ENCODE measurements around the gene TTC39A.
A peak's percentile ranks its signal among the peaks of the same experiment; 100 is the strongest.

TTC39A gene

DNA sequence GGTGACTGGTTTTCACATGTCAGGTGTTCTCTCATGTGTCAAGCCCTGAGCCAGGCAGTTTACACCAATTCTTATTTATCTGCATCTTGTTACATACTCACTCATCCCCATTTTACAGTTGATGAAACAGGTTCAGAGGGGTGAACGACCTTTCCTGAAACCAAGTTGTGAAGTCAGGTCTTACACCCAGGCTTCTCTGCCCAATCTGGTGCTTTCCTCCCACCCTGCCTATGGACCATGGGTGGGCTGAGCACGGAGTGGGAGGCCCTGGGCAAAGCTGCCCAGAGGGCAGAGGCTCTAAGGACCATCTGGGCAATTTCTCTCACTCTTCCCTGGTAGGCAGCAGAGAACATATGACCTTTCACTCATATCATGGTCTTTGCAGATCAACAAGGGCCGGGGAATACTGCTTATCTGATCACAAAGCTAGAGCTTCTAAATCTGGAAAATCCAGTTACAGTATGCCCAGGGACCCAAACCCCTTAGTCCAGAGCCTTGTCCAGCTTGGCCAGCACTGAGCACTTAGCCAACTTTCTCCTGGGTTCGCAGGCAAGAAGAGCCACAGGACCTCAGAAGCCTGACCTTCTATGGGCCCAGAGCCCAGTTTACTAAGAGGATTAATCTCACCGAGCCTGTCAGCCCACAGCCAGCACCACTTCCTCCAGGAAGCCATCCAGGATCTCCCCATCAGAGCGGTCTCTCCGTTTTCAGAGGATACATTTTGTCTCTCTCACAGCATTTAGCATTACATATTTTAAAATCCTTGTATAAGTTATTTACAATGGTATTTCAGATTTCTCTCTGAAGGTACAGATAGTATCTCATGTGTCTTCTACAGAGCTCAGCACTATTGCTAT is 16.0 kb upstream of the TTC39A start:
- H3K27ac Mint-ChIP-seq: no peak overlapping the region
- no peak overlapping the region for H3K4me3 Mint-ChIP-seq
- peaks cover 3% of the 10 kb centered on the region for H3K36me3 Mint-ChIP-seq (ENCODE audit: insufficient read depth)
- peaks cover 4 to 5% of the 10 kb centered on the region in 2 donors for H3K4me1 Mint-ChIP-seq (ENCODE audit: low read depth in 2 of 2)
- no peaks in the 10 kb centered on the region for H3K9me3 Mint-ChIP-seq
- ATAC-seq (replicated peaks) (no peak), DNase-seq (no peak)
- H3K27me3 Mint-ChIP-seq: peaks cover 28 to 45% of the 10 kb centered on the region in 2 donors

DNA sequence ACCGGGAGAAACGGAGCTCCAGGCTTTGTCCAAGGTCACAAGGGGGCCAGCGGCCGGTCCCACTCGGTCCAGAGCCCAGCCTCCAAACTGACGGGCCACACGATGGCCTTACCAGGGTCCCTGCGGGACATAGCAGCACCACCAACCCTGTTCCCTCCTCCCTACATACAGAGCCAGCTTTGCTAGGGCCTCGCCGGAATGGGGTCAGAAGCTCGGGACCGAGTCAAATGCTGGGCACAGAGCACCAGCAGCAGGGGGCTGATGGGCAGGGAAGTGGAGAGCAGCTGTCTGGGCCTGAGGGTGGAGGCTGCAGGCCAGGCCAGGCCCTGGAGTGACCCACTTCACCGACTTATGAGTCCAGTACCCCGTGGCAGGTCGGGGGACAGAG is 14.9 kb upstream of the TTC39A start:
- no peak overlapping the region for H3K27ac Mint-ChIP-seq
- H3K4me1 Mint-ChIP-seq (ENCODE audit: low read depth in 2 of 2): peaks cover 4 to 5% of the 10 kb centered on the region in 2 donors
- H3K27me3 Mint-ChIP-seq: peaks cover 28 to 45% of the 10 kb centered on the region in 2 donors
- DNase-seq (no peak), ATAC-seq (replicated peaks) (no peak)
- H3K9me3 Mint-ChIP-seq: no peaks in the 10 kb centered on the region
- no peaks in the 10 kb centered on the region for H3K36me3 Mint-ChIP-seq (ENCODE audit: insufficient read depth)
- H3K4me3 Mint-ChIP-seq: no peak overlapping the region

DNA sequence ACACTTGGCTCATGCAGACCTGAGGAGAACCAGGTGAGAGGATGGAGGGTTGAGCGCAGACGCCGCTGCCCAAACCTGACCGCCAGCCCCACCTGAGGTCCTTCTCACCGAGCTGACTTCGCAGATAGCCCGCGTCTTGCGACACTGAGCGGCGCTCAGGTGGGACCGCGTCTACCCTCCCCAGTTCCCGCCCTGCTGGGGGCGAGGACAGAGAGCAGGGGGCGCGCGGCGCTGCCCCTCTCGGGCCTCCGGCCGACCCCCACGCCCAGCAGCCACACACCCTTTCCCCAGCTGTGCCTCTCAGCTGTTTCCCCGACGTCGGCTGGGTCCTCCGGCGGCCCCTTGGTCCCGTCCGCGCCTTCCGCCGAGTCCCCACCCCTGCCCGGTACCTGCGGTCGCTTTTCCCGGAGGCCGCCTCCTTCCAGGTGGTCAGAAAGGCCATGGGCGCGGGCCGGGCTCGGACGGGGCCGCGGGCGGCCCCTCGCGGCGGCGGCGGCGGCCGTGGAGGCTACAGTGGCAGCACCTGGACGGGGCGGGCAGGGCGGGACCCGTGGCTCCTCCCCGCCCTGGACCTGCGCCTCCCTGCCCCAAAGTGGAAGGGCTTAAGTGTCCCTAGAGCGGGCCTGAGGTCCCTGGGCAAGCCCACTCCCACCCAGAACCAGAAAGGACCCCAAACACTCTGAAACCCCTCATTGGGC is 14.4 kb upstream of the TTC39A start:
- Mint-ChIP-seq H3K9me3 (no peaks in the 10 kb centered on the region), H3K4me3 (no peak overlapping the region), H3K27me3 (peaks cover 28 to 49% of the 10 kb centered on the region in 2 donors), H3K4me1 (ENCODE audit: low read depth in 2 of 2) (peaks cover 4 to 5% of the 10 kb centered on the region in 2 donors), H3K36me3 (ENCODE audit: insufficient read depth) (no peaks in the 10 kb centered on the region), H3K27ac (no peak overlapping the region)
- ATAC-seq (replicated peaks): no peak
- DNase-seq: no peak

DNA sequence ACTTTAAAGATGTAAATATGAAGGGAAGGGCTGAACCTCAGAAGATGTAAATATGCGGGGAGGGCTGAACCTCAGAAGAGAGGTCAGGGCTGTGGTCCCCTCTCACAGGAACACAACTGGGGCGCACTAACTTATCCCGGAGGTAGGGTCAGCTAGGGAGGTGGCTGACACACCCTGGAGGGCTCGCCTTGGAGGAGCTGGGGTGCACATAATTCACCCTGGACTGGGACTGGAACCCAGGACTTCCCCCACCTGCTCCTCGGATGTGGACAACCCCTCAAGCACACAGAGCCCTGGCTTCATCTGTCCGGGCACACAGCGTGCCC is 13.9 kb upstream of the TTC39A start:
- no peak overlapping the region for H3K27ac Mint-ChIP-seq
- H3K9me3 Mint-ChIP-seq: no peaks in the 10 kb centered on the region
- ATAC-seq (replicated peaks) (no peak), DNase-seq (no peak)
- peaks cover 28 to 55% of the 10 kb centered on the region in 2 donors for H3K27me3 Mint-ChIP-seq
- H3K4me1 Mint-ChIP-seq (ENCODE audit: low read depth in 2 of 2): peaks cover 4 to 5% of the 10 kb centered on the region in 2 donors
- H3K36me3 Mint-ChIP-seq (ENCODE audit: insufficient read depth): no peaks in the 10 kb centered on the region
- H3K4me3 Mint-ChIP-seq: no peak overlapping the region

DNA sequence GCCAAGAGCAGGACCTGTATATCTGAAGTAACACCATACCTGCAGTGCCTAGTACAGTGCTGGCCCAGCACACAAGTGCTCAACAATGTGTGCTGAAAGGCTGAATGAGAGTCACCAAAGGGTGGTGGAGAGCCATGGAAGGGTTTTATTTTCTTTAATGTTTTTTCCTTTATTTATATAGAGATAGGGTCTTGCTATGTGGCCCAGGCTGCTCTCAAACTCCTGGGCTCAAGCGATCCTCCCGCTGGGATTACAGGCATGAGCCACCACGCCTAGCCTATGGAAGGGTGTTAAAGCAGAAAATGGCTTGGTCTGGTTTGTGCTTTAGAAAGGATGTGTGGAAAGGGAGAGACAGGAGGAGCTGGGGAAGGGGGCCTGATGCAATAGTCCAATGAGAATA is 13.3 kb upstream of the TTC39A start:
- no peaks in the 10 kb centered on the region for H3K36me3 Mint-ChIP-seq (ENCODE audit: insufficient read depth)
- no peak for DNase-seq
- peaks cover 28 to 61% of the 10 kb centered on the region in 2 donors for H3K27me3 Mint-ChIP-seq
- ATAC-seq (replicated peaks): no peak
- no peak overlapping the region for H3K4me3 Mint-ChIP-seq
- H3K4me1 Mint-ChIP-seq (ENCODE audit: low read depth in 2 of 2): peaks cover 4 to 5% of the 10 kb centered on the region in 2 donors
- no peaks in the 10 kb centered on the region for H3K9me3 Mint-ChIP-seq
- no peak overlapping the region for H3K27ac Mint-ChIP-seq

DNA sequence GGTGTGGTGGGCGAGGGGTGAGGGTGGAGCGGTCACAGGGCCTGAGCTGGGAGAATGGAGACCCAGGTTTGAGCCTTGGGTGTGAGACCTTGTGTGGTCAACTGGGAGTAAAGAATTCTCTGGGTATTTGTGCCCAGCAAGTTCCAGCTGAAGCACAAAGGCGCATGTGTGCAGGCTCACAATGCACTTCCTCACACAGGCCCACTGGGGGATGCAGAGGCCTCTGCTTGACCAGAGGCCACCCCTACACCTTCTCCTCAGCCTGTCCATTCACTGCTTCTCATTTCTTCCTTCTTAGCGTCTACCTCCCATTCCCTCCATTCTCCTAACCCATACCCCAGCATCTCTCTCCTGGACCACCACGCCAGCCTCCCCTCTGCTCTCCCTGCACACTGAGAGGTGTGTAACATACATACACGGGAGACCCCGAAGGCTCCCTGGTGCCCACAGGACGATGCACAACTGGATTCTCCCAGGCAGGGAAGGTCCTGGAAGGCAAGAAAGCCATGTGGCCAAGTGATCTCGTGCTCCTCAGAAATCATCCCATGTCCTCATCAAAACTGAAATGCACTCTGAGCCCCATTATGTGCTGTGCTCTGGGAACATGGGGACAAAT is 12.3 kb upstream of the TTC39A start:
- no peaks in the 10 kb centered on the region for H3K36me3 Mint-ChIP-seq (ENCODE audit: insufficient read depth)

DNA sequence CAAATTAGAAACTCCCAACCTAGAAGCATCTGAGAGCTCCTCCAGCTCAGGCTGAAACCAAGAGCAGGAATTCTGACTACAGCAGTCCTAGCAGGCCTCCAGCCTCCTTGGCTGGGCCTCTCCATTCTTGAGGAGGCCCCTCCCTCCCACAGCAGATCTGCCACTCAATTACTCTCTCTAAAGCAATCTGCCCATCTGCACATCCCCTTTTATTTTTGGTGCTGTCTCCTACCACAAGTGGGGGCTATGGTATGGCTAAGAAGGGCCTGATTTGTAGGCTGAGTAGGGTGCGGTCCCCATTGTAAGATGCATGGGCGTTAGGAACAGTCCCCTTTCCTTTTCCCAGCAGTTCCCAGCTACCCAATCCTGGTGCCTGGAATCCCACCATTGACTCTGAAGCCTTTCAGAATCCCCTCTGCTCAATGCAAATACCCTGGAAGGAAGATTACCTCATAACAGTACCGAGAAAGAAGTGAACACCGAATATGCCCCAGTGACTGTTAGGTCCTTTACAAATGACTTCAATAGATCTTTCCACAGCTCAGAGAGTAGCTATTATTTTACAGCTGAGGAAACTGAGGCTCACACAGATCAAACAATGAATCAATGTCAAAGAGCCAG is 11.6 kb upstream of the TTC39A start:
- DNase-seq (no peak), ATAC-seq (replicated peaks) (no peak)
- H3K9me3 Mint-ChIP-seq: no peaks in the 10 kb centered on the region
- no peak overlapping the region for H3K4me3 Mint-ChIP-seq
- H3K36me3 Mint-ChIP-seq (ENCODE audit: insufficient read depth): no peaks in the 10 kb centered on the region
- peaks cover 32 to 72% of the 10 kb centered on the region in 2 donors for H3K27me3 Mint-ChIP-seq
- peaks cover 4 to 5% of the 10 kb centered on the region in 2 donors for H3K4me1 Mint-ChIP-seq (ENCODE audit: low read depth in 2 of 2)
- no peak overlapping the region for H3K27ac Mint-ChIP-seq

More for the DNA sequence above, 12.3 kb upstream of the TTC39A start:
- ATAC-seq (replicated peaks): no peak
- H3K27ac Mint-ChIP-seq: no peak overlapping the region
- no peak for DNase-seq
- peaks cover 4 to 5% of the 10 kb centered on the region in 2 donors for H3K4me1 Mint-ChIP-seq (ENCODE audit: low read depth in 2 of 2)
- H3K4me3 Mint-ChIP-seq: no peak overlapping the region
- no peaks in the 10 kb centered on the region for H3K9me3 Mint-ChIP-seq
- peaks cover 32 to 70% of the 10 kb centered on the region in 2 donors for H3K27me3 Mint-ChIP-seq

DNA sequence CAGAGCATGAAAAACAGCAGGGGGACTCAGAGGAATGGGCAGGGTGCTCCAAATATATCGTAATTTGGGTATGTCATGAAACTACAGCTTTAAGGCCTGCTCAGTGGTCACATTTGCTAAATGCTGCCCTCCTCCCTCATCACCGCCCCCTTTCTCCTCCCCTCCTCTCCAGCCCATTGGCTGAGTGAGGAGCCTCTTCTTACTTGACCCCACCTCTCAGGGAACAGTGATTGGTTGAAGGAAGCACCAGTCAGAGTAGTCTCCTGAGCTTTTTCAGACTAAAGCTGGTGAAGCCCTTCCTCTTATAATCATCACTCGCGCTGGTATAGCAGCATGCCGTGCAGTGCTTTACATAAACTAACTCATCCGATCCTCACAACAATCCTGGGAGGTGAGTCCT is 10.0 kb upstream of the TTC39A start:
- no peaks in the 10 kb centered on the region for H3K36me3 Mint-ChIP-seq (ENCODE audit: insufficient read depth)

DNA sequence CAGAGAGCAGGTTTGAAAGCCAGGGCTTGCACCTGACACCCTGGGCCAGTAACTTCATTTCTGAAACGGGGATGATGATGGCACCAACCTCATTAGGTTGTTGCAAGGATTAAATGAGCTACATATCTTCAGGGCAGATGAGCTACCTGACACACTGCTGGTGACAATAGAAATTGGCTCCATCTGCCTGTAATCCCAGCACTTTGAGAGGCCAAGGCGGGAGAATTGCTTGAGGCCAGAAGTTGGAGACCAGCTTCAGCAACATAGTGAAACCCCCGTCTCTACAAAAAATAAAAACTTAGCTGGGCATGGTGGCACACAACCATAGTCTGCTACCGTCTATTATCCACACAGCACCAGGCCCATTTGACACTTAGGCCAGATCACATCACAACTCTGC is 6.3 kb upstream of the TTC39A start:
- H3K36me3 Mint-ChIP-seq (ENCODE audit: insufficient read depth): no peaks in the 10 kb centered on the region
- no peak overlapping the region for H3K27ac Mint-ChIP-seq
- H3K4me3 Mint-ChIP-seq: no peak overlapping the region
- H3K27me3 Mint-ChIP-seq: peaks cover 9 to 36% of the 10 kb centered on the region in 2 donors
- DNase-seq (no peak), ATAC-seq (replicated peaks) (no peak)
- no peaks in the 10 kb centered on the region for H3K9me3 Mint-ChIP-seq
- H3K4me1 Mint-ChIP-seq (ENCODE audit: low read depth in 2 of 2): no peaks in the 10 kb centered on the region

More for the DNA sequence above, 10.0 kb upstream of the TTC39A start:
- ATAC-seq (replicated peaks): no peak
- no peaks in the 10 kb centered on the region for H3K9me3 Mint-ChIP-seq
- H3K4me1 Mint-ChIP-seq (ENCODE audit: low read depth in 2 of 2): peaks cover 3 to 4% of the 10 kb centered on the region in 2 donors
- H3K4me3 Mint-ChIP-seq: no peak overlapping the region
- H3K27ac Mint-ChIP-seq: no peak overlapping the region
- no peak for DNase-seq
- peaks cover 32 to 61% of the 10 kb centered on the region in 2 donors for H3K27me3 Mint-ChIP-seq

DNA sequence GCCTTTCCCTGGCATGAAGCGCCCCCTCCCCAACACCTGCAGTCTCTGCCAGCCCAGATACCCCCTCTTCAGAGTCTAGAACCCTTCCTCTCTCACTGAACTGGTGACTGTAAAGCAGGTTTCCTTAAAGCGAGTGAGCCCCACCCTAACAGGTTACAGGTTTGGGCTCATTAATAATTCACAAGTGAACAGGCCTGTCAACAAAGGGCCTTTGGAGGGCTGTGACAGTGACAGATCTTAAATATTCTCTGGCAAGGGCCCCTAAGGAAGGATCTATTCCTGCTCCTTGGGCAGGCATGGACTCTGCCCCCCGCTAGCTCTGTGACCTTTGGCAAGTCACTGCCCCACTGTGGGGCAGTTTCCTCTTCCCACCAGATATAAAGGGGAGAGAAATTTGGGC is 5.6 kb upstream of the TTC39A start:
- H3K4me3 Mint-ChIP-seq: no peak overlapping the region
- ATAC-seq (replicated peaks) (no peak), DNase-seq (no peak)
- peaks cover 14 to 39% of the 10 kb centered on the region in 2 donors for H3K27me3 Mint-ChIP-seq
- no peak overlapping the region for H3K27ac Mint-ChIP-seq
- no peaks in the 10 kb centered on the region for H3K9me3 Mint-ChIP-seq
- peaks cover 3 to 4% of the 10 kb centered on the region in 2 donors for H3K4me1 Mint-ChIP-seq (ENCODE audit: low read depth in 2 of 2)
- H3K36me3 Mint-ChIP-seq (ENCODE audit: insufficient read depth): no peaks in the 10 kb centered on the region

DNA sequence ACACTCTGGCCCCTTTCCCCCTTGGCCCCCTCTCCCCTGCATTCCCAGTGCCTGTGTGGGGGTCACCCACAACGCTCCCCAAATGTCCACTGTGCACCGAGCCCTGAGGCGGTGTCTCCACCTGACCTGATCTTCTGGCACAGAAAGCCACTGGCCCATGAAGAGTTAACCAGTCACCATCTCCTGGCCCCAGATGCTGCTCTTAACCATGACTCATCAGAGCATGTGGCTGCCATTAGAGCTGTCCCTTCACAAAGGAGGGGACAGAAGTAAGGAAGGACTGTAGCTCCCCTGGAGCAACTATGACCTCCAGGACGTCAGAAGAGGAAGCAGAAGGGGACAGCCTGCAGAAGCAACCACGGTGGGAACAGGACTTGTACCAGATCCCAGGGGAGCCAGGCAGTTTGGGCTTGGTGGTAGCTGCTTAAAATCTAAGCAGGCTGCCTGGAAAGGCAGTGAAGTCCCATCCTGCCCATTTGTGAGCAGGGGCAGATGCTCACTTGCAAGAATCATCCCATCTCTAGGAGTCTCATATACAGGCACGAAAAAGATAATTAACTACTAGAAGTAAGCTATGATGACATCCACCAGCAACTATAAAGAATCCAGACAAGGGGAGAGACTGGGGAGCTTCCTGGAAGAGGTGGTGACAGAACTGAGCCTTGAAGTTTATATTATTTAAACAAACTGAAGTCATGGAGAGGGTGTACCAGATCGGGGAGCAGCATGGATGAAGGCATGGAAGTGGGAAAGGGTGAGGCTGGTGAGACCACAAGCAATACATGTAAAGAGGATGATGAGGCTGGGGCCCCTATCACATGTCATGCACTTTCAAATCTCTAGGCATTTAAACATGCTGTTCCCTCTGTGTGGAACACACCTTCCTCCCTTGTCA is 1.1 kb upstream of the TTC39A start:
- Mint-ChIP-seq H3K4me3 (peak overlapping the region; percentile 86 to 87), H3K9me3 (no peaks in the 10 kb centered on the region), H3K27me3 (peaks cover 41 to 43% of the 10 kb centered on the region in 2 donors), H3K36me3 (ENCODE audit: insufficient read depth) (no peaks in the 10 kb centered on the region), H3K4me1 (ENCODE audit: low read depth in 2 of 2) (peaks cover 8 to 9% of the 10 kb centered on the region in 2 donors), H3K27ac (peak overlapping the region in 1 of 2 donors; percentile 86)
- ATAC-seq (replicated peaks) (no peak), DNase-seq (no peak)

DNA sequence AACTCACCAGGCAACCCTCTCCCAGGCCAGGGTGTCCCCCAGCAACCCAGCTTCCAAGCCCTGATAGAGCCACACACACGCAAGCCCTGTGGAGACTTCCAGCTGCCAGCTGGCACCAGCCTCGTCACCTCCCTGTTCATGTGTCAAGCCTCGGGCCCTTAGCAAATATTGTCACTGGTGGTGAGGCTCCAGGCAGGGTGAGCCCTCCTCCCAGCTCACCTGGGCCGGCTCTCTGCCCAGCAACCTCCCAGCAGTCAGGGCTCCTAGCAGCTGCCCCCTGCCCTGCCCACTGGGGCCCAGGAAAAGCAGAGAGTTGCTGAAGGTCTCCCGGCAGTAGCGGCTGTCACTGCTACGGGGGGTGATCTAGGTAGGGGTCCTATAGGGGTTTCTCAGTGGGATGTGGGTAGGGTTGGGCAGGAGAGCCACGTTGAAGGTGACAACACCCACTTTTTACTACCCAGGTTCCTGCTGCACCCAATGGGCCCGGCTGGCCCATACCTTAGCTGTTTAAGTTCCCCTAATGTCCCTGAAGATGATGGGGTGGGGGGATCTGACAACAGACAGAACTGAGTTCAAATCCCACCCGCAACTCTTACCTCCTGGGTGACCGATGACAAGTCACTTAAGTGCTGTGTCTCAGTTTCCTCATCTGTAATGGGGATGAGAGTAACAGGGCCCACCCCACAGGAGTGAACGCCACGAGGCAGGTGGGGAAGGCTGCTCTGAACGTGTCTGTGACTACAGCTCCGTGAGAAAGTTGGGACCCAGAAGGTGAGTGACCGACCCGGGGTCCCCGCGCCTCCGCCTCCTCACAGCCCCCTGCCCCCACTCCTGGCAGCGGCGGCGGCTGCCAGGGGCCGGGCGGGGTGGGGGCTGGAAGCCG is 678 bp downstream of the TTC39A start:
- no peaks in the 10 kb centered on the region for H3K36me3 Mint-ChIP-seq (ENCODE audit: insufficient read depth)
- no peaks in the 10 kb centered on the region for H3K9me3 Mint-ChIP-seq
- peak overlapping the region; percentile 31 to 55 for H3K4me3 Mint-ChIP-seq
- no peak overlapping the region for H3K27ac Mint-ChIP-seq
- peaks cover 8 to 9% of the 10 kb centered on the region in 2 donors for H3K4me1 Mint-ChIP-seq (ENCODE audit: low read depth in 2 of 2)
- DNase-seq (no peak), ATAC-seq (replicated peaks) (no peak)
- peaks cover 41 to 52% of the 10 kb centered on the region in 2 donors for H3K27me3 Mint-ChIP-seq
